Stimulated activated CD8-positive, alpha-beta memory T cell treated with anti-CD3 and anti-CD28 coated beads, Interleukin-7, amount 100 ng/mL, for 4 hours (primary cell): ENCODE results near the gene GBP2.

ENCODE experiments used
- DNase-seq, 2 donors: peaks; one replicate each; pipeline ENCODE4 v3.0.0-alpha.2; 2020; ENCODE audit warnings: low read depth in 2 of 2

GBP2 gene

DNA sequence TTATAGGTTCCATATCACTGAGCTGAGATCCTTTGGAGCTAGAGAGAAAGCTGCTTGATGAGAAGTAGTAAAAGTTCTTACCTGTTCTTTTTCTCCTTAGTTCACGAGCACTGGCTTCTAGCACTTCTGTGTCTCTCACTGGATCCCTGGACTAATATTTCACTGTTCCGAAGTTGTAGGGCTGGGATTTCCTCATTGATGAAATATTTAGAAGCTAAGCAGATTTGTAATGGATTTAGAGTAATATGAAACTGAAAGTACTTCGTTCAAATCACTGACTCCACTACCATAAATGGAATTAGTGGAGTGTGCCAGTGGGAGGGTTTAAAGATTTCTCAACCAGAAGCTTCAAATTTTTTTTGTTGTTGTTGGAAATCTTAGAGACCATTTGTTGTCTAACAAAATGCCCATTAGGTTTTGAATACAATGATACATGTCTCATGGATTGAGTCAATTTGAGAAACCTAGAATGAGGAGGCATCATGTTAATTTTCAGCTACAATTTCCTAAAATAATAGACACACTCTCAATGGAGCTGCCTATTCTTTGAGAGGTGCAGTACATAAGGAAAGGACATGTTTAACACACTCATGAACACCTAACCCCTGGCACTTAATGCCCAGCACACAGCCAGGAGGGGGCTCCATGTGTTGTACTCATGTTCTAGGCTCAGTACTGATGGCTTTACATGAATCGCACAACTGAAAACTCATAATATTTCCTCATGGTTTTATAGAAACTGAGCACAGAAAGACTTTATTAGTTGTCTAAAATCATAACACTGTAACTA, 60.6 kb downstream of the GBP2 start, which contains the start of gene GBP1:
Gene GBP1, minus strand, starts transcription at position 130 of the 790 bp plus-strand sequence. CDS start 1,974 bp downstream, outside the sequence.
- no peak for DNase-seq

GRCh38 chr1:89064632-89065031, 61.3 kb downstream of the GBP2 start:
- DNase-seq = no peak

GRCh38 chr1:89063094-89063493, 62.8 kb downstream of the GBP2 start:
- DNase-seq = no peak

DNA sequence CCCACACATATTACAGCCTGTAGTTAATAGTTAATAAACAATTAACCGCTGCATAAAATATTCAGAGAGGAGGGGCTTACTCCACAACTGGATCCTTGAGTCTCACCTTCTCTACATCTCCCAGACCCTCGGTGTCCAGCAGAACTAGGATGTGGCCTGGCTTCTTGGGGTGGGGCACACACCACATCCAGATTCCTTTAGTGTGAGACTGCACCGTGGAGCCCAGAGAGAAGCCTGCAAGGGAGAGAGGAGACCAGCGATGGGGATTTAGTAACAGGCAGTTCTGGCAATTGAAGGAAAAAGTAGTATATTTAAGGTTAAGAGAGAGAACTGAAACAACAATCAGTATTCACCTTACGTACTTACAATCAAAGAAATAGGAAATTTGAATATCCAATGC, 65.8 kb downstream of the GBP2 start:
- DNase-seq = no peak
